ENCODE results near the gene CARD16.
A peak's percentile ranks its signal among the peaks of the same experiment; 100 is the strongest.
"Not testable (repeated sequence)": the region's sequence is repeated elsewhere in the genome, so short reads cannot be mapped to it uniquely, and the experiment has no call there.

The CARD16 gene

DNA sequence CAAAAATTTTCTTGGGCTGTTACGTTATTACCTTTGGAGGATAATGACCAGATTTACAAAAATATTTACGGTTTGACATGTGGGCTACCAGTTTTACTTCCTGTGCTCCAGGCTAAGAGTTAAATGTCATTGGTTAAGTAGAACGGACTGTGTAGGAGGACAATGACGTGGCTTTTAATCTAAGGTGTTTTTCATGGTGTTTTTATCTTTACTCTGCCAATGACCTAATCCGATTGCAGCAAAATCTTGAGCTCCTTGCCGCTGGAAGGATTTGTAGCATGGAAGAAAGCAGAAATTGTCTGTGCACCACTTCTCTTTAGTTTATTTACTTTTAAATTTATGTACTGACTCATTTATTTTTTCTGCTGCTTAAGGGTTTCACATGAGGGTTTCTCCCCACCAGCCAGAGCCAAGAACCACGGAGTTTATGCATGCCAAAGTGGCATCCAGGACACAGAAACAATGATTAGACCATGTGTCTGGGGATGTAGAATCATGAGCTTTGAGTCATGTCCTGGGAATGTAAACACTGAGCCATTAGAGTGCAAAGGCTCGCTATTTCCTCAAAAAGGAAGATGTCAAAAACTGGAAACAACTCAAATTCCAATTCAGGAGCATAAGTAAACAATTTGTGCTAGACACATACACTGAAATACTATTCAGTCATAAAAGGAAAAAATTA is 1.9 kb upstream of the CARD16 start:
- peak; percentile 92 for DNase-seq

DNA sequence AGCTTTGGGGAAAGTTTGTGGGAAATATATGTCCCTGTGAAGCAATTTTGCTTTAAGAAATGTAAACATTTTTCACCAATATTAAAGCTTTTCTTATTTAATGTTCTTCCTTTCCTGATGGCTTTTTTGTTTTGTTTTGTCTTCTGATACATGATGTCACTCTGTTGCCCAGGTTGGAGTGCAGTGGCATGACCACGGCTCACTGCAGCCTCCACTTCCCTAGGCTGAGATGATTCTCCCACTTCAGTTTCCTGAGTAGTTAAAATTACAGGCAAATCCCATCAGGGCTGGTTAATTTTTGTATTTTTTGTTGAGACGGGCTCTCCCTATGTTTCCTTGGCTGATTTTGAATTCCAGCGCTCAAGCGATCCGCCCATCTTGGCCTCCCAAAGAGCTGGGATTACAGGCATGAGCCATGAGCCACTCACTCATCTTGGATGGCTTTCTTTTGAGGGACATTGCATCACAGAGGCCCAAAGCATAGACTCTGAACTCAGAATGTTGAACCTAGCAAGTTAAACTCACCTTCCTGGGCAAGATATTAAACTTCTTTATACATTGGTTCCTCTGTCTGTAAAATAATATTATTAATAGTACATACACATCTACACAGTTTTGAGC is 651 bp upstream of the CARD16 start:
- no peak for DNase-seq

- no peak for DNase-seq
Measured at GRCh38 chr11:105042178-105042577, 3.0 kb downstream of the CARD16 start.

GRCh38 chr11:105040703-105041102 is 4.4 kb downstream of the CARD16 start:
- no peak for DNase-seq

- peak; percentile 38 for DNase-seq
Measured at GRCh38 chr11:105034813-105035620, 10.1 kb downstream of the CARD16 start, which contains the start of gene CASP1. TSS of gene CASP1 (minus strand) at chr11:105035144. CDS start at chr11:105035113, 31 bp downstream.

DNA sequence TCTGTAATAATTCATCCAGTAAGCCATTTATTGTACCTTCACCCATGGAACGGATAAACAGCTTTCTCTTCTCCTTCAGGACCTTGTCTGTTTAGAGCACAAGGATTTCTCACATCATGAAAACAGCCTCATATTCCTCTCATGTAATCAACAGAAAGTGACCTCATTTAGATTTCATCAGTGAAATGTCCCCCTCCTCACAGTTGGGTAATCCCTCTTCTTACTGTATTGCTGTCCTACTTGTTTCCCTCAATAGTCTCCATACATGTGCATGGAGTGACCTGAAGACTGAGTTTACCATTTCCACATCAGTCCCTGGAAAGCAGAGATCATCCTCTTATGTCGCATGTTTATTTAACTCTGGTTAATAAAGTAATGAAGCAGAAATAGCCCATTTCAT is 10.7 kb downstream of the CARD16 start:
- not testable (repeated sequence) for DNase-seq

- no peak for DNase-seq
Measured at GRCh38 chr11:105033781-105034180, 11.4 kb downstream of the CARD16 start.

DNA sequence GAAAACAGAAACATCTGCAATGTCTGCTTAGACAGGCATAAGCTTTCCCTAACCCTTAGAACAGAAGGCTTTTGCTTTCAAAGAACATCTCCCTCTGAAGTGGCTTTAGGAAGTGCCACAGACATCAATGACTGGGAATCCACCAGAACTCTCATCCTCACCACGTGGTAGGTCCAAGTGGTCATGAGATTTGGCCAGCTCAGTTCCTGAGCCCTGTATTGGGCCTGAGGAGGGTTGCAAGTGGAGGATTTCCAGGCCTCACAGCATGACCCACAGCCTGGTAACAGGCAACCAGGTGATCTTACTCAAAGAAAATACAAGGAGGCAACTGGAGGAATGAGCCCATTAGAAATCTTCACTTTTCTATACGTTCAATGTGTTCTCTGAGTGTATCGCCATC is 11.8 kb downstream of the CARD16 start:
- DNase-seq = no peak

DNA sequence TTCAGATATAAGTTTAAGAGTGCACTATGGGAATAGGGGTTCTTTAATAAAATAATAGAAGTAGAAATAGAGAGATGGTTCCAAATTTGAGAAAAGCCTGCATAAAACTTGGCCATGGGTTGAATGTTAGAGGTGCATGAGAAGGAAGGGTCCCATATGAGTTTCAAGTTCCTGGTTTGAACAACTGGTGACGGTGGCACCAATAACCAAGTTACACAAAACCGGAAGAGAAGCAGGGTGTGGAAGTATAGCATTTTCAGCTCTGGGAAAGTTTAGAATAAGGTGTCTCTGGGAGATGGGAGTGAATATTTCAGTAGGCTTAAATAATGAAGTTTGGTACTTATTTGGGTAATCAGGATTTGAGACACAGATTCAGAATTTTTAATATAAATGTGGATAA is 12.6 kb downstream of the CARD16 start:
- DNase-seq = no peak

DNA sequence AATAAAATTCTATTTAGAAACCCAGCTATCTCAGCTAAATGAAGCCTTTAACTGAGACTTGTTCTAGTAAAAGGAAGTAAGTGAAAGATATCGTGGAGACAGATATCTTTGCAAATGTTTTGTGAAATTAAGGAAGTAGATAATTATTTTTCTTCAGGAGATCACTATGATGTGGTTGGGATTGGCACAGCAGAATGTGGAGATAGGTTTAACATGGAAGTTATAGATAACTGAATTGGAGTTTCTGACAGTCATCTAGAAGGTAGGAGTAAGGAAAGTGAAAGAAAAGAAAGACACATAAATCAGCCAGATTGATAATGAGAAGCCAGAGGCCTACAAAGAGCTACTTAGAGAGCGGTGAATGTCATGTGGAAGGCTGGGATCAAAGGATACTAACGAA is 17.5 kb downstream of the CARD16 start:
- DNase-seq = no peak

GRCh38 chr11:105024394-105024793 is 20.7 kb downstream of the CARD16 start:
- DNase-seq = no peak

- no peak for DNase-seq
Measured at GRCh38 chr11:105023003-105023402, 22.1 kb downstream of the CARD16 start, which contains the start of gene CASP5. TSS of gene CASP5 (minus strand) at chr11:105023168. CDS start at chr11:105023136, 32 bp downstream.

- no peak for DNase-seq
Measured at GRCh38 chr11:105022527-105022926, 22.6 kb downstream of the CARD16 start.

DNA sequence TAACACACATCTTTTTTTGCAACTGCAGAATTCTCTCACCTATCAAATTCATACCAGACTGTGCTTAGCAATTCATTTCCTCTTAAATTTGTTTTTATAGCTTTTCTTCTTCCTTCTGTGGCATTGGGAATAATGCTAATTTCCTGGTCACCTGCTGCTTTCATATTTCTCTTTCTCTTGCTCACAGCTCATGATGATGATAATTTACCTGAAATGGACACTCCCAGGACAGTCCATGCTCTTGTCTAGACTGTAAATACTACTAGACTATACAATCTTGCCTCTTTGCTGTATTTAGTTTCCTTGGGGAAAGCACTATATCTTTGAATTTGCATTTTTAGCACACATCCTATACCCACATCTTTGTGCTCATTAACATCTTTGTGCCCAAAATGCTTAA is 37.7 kb downstream of the CARD16 start:
- DNase-seq = no peak

- no peak for DNase-seq
Measured at GRCh38 chr11:105005451-105005845, 39.7 kb downstream of the CARD16 start.

- DNase-seq = no peak
Measured at GRCh38 chr11:105004021-105004420, 41.1 kb downstream of the CARD16 start.

- no peak for DNase-seq
Measured at GRCh38 chr11:105003151-105003550, 42.0 kb downstream of the CARD16 start.

- DNase-seq = no peak
Measured at GRCh38 chr11:105000797-105001196, 44.3 kb downstream of the CARD16 start.

- DNase-seq = no peak
Measured at GRCh38 chr11:105000167-105000566, 45.0 kb downstream of the CARD16 start.

- DNase-seq = no peak
Measured at GRCh38 chr11:104999721-105000120, 45.4 kb downstream of the CARD16 start.

- DNase-seq = no peak
Measured at GRCh38 chr11:104997288-104997687, 47.8 kb downstream of the CARD16 start.

DNA sequence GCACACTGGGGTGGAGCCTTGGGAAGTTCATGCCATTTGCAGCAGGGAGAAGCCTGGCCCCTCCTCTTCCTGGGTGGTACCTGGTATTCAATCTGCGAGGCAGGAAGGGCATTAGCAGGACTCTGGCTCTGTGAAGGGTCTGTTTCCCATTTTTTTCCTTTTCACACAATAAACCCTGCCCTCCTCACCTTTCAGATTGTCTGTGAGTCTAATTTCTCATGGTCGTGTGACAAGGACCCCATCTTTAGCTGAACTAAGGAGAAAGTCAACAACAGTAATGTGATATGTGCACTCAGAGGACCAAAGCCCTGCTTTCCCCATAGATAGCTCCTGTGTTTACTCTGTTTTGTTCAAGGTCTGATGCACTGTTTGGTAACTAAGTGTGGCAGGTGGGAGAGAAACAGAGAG is 50.1 kb downstream of the CARD16 start:
- no peak for DNase-seq

- no peak for DNase-seq
Measured at GRCh38 chr11:104992781-104993180, 52.4 kb downstream of the CARD16 start.

DNA sequence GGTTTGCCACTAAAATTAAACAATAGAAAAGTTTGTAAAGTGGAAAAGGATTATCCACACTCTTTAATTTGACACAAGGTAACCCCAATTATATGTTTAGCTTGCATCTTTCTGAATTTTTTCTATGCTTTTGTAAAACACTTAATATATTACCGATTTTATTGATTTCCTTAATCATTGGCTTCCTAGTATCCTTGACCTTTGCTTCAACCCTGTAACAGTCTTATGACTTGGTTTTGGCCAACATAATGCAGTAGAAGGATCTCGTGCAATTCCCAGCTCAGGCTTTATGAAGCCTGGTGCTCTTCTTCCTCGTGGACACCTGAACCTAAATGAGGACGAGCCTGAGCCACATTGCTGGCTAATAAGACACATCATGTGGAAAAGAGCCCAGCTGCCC is 53.1 kb downstream of the CARD16 start:
- no peak for DNase-seq
